Uterus (tissue), 4 donors: ENCODE results near the gene CERS4. TPM values are rescaled to one million over a fixed set of nuclear protein-coding genes. Genes with fewer than 3 reads are reported as not detected.

ENCODE experiments used
- DNase-seq, 2 donors: peaks; one replicate each; pipeline ENCODE4 v3.0.0-alpha.2; 2019 to 2020
- H3K27ac ChIP-seq, 2 donors: fragments of 200-600 bp; sonication (generic); 1 replicate in 1 of 2; 2 replicates in 1 of 2; pipeline ENCODE4 v1.5.1; 2016 to 2018
- H3K27me3 ChIP-seq, 2 donors: fragments of 200-600 bp; sonication (generic); one replicate each; pipeline ENCODE4 v1.5.1; 2018 to 2019; ENCODE audit warnings: control low read depth in 1 of 2
- H3K36me3 ChIP-seq, 2 donors: fragments of 200-600 bp; sonication (generic); one replicate each; pipeline ENCODE4 v1.5.1; 2019; ENCODE audit warnings: control low read depth in 1 of 2
- H3K4me1 ChIP-seq, 2 donors: fragments of 200-600 bp; sonication (generic); one replicate each; pipeline ENCODE4 v1.5.1; 2018 to 2019; ENCODE audit warnings: control low read depth in 1 of 2
- H3K4me3 ChIP-seq, 2 donors: fragments of 200-600 bp; sonication (generic); 1 replicate in 1 of 2; 2 replicates in 1 of 2; pipeline ENCODE4 v1.5.1; 2018 to 2019; ENCODE audit warnings: mild to moderate bottlenecking in 1 of 2
- H3K9me3 ChIP-seq, 2 donors: fragments of 200-600 bp; sonication (generic); one replicate each; pipeline ENCODE4 v1.5.1; 2019; ENCODE audit warnings: control low read depth in 1 of 2
- POLR2A ChIP-seq, 2 donors: fragments of 450-650 bp; IDR thresholded peaks; one replicate each; pipeline ENCODE4 v1.6.1; 2016; ENCODE audit warnings: antibody characterized with exemption in 2 of 2, mild to moderate bottlenecking in 1 of 2, moderate library complexity in 1 of 2
- intact Hi-C: fragments of 100-400 bp; cut with DNase I; formaldehyde crosslinking; loops from one replicate; pipeline ENCODE4 v1.15.1; 2023; ENCODE audit warnings: low total_unique reads
- total RNA-seq, 4 donors: library from RNA; depleted of rRNA in 3 of 4; stranded (reverse); fragments of >200 nt in 3 of 4; gene quantifications; one replicate each; pipeline versions ENCODE4 v1.1.0 to v1.2.4, GENCODE V29; 2014 to 2023
- TF ChIP-seq, protein P1 (sequence below), 4 experiments: fragments of 200-600 bp in 2 of 4; fragments of 450-650 bp in 2 of 4; sonication (generic) in 2 of 4; IDR thresholded peaks; one replicate each; pipeline ENCODE4 v1.5.1; 2016 to 2019; ENCODE audit warnings: antibody characterized with exemption in 4 of 4, mild to moderate bottlenecking in 2 of 4, moderate library complexity in 1 of 4
- donor health status: DM: yes; HTN: yes; CAD: no.

Gene CERS4
- total RNA-seq, 4 donors from 2014 or later, result 37.1 to 60.8 (median 38.7) TPM

DNA sequence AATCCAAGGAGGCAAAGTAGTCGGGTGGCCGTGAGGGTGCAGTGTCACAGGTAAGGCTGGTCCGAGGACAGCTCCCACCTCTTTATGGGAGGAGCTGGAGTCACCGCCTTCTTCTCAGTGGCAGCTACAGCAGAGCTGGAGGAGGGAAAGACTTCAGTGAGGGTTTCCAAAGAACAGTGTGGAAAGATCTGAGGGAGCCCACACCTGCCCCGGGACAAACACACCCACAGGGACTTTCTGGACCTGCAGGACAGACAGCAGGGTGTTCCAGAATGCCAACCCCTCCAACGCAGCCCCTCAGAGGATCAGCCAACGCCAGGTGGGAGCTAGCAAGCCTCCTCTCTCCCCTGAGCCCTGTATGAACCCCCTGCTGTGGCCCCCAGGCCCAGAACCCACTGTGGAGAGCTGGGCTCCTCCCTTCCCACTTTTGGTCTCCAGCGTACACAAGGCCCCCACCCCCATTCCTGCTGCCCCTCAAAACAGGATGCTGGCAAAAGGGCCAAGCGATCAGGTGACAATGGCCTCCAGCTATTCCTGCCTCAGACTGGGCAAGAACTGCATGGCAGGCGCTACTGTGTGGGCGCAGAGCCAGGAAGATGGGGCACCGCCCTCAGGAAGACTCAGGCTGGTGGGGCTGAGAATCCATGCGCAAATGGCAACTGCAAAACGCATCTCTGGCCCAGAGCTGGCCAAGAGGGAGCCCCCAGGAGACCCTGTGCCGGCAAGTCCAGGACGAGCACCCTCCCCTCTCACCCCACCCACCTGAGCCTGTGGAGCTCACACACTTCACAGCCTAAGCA lies 102.5 kb downstream of the CERS4 start:
- Histone ChIP-seq H3K4me3 (no peak overlapping the region), H3K27ac (peak overlapping the region; percentile 28 to 41), H3K27me3 (no peaks in the 10 kb centered on the region), H3K9me3 (no peaks in the 10 kb centered on the region), H3K36me3 (no peaks in the 10 kb centered on the region), H3K4me1 (peaks cover 3 to 7% of the 10 kb centered on the region in 2 donors)
- intact Hi-C loops, result no loop called here
- TF ChIP-seq, protein P1, sequence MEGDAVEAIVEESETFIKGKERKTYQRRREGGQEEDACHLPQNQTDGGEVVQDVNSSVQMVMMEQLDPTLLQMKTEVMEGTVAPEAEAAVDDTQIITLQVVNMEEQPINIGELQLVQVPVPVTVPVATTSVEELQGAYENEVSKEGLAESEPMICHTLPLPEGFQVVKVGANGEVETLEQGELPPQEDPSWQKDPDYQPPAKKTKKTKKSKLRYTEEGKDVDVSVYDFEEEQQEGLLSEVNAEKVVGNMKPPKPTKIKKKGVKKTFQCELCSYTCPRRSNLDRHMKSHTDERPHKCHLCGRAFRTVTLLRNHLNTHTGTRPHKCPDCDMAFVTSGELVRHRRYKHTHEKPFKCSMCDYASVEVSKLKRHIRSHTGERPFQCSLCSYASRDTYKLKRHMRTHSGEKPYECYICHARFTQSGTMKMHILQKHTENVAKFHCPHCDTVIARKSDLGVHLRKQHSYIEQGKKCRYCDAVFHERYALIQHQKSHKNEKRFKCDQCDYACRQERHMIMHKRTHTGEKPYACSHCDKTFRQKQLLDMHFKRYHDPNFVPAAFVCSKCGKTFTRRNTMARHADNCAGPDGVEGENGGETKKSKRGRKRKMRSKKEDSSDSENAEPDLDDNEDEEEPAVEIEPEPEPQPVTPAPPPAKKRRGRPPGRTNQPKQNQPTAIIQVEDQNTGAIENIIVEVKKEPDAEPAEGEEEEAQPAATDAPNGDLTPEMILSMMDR (IDR thresholded peaks at IDR 0.05), result no peak
- TF ChIP-seq POLR2A (IDR thresholded peaks at IDR 0.05), result no peak
- DNase-seq, result peak in 1 of 2 donors; percentile 50

Other genes starting within 250 kb of the CERS4 start
- gene ELAVL1, start 203.7 kb upstream of the CERS4 start, total RNA-seq, result 10 to 100 TPM; 14.1 to 71.7 (median 39.3) TPM
- gene CCL25, start 156.6 kb upstream of the CERS4 start, total RNA-seq, result not detected
- gene FBN3, start 59.8 kb upstream of the CERS4 start, total RNA-seq, result 10 to 100 TPM in 1 of 4 donors, under 1 TPM in 1, not detected in 2; 0.06 to 32.8 TPM
- 10 to 100 TPM; 15.0 to 72.0 (median 26.2) TPM for gene CD320, start 99.0 kb downstream of the CERS4 start, total RNA-seq
- gene NDUFA7, start 112.0 kb downstream of the CERS4 start, total RNA-seq, result 10 to 100 TPM in 1 of 4 donors, 1 to 10 TPM in 2, not detected in 1; 6.9 to 25.9 (median 8.8) TPM
- gene RPS28, start 112.1 kb downstream of the CERS4 start, total RNA-seq, result 1,000 to 10,000 TPM in 1 of 4 donors, 100 to 1,000 TPM in 2, 10 to 100 TPM in 1; 44.1 to 1,410 (median 360) TPM
- gene KANK3, start 133.9 kb downstream of the CERS4 start, total RNA-seq, result 10 to 100 TPM in 3 of 4 donors, 1 to 10 TPM in 1; 4.1 to 36.6 (median 24.8) TPM
- 10 to 100 TPM in 3 of 4 donors, under 1 TPM in 1; 0.76 to 21.2 (median 13.5) TPM for gene ANGPTL4, start 154.8 kb downstream of the CERS4 start, total RNA-seq
- 10 to 100 TPM; 17.4 to 95.8 (median 60.1) TPM for gene RAB11B, start 181.0 kb downstream of the CERS4 start, total RNA-seq
- 100 to 1,000 TPM in 1 of 4 donors, 10 to 100 TPM in 3; 44.1 to 161 (median 62.8) TPM for gene MARCHF2, start 203.9 kb downstream of the CERS4 start, total RNA-seq
- 100 to 1,000 TPM in 2 of 4 donors, 10 to 100 TPM in 2; 50.3 to 186 (median 98.5) TPM for gene HNRNPM, start 235.6 kb downstream of the CERS4 start, total RNA-seq